RWPE1 (cell line): ENCODE results near the gene SH3RF3.

Experiments used
- CTCF ChIA-PET: fragments of 350-600 bp; sonication (Branson Sonifier 250); formaldehyde crosslinking; extraction: SDS; loops from one replicate; lab custom pipeline; 2021; lab: Yijun Ruan, JAX
- POLR2A ChIA-PET: fragments of 400-600 bp; formaldehyde crosslinking; extraction: SDS; loops from one replicate; lab custom pipeline; 2020; ENCODE audit warnings: antibody characterized with exemption; ENCODE audit not compliant: low non-redundant PET; lab: Yijun Ruan, JAX
- DNase-seq: peaks from one replicate; pipeline ENCODE4 v3.0.0; 2012; ENCODE audit warnings: low spot score
- H3K27ac ChIP-seq: fragments of 450-650 bp; 2 replicates; pipeline ENCODE4 v1.5.1; 2017
- TF ChIP-seq, protein P1 (sequence below): fragments of 450-650 bp; conservative IDR thresholded peaks from 2 replicates; pipeline ENCODE4 v1.5.1; 2017; ENCODE audit warnings: low read depth, mild to moderate bottlenecking

Gene SH3RF3

DNA sequence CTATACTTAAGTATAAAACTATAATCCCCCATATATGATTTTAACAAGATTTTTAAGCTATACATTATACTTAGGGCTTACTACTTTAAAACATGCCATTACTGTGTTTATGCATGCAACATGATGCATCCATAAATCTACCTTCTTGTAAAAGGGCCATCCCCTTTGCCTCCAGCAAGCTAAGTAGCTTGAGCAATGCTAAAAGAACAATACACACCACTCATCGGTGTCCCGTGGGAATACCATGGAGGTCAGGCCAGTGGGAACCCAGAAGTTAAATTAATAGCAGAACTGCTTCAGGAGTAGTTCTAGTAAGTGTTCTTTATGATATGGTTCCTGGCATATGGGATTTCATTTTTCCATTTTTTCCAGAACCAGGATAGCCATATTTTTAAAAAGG, 37.8 kb downstream of the SH3RF3 start:
- H3K27ac ChIP-seq = no peak overlapping the region
- TF ChIP-seq, protein P1, sequence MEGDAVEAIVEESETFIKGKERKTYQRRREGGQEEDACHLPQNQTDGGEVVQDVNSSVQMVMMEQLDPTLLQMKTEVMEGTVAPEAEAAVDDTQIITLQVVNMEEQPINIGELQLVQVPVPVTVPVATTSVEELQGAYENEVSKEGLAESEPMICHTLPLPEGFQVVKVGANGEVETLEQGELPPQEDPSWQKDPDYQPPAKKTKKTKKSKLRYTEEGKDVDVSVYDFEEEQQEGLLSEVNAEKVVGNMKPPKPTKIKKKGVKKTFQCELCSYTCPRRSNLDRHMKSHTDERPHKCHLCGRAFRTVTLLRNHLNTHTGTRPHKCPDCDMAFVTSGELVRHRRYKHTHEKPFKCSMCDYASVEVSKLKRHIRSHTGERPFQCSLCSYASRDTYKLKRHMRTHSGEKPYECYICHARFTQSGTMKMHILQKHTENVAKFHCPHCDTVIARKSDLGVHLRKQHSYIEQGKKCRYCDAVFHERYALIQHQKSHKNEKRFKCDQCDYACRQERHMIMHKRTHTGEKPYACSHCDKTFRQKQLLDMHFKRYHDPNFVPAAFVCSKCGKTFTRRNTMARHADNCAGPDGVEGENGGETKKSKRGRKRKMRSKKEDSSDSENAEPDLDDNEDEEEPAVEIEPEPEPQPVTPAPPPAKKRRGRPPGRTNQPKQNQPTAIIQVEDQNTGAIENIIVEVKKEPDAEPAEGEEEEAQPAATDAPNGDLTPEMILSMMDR = no peak
- no peak for DNase-seq
- POLR2A ChIA-PET = no interaction called here
- CTCF ChIA-PET = no interaction called here

DNA sequence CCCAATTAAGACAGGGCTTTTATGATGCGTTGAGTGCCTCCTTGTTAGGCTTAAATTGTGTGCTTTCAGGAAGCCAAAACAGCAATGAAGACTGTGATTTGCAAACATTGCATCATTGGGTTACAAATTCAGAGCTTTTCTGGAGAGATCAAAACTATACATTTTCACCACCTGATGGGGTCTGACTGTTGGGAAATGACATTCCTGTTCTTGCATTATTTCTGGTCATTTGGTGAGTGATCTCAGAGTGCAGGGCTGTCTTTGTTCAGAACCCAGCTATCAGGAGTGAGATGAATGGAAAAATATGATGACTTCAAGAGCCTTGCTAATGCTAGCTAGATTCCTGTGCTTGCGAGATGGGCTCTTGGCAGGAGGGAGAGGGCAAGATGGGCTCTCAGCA, 39.1 kb downstream of the SH3RF3 start:
- ChIA-PET CTCF (interaction anchor here (0.7 kb wide), 1 partner anchor 179 kb away, joined by 3 read pairs; no protein-coding TSS in a partner anchor), POLR2A (no interaction called here)
- H3K27ac ChIP-seq = no peak overlapping the region
- TF ChIP-seq, protein P1 = no peak
- DNase-seq = no peak

DNA sequence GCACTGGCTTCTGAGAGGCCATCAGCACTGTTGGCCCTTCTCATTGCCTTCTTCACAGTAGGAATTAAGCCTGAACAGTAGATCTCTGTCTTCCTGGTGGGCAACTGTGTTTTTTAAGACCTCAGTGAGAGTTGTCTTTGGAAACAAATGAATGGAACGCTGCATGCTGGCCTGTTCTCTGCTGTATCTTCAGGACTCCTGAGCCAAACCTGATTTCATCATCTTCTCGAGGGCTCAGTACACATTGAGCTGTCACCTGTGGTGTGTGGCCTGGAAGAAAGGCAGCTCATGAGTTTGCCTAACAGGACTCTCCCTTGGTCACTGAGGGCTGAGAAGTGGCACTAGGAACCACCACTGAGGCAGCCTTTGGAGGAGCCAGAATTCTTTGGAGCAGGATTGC, 39.7 kb downstream of the SH3RF3 start:
- DNase-seq = no peak
- POLR2A ChIA-PET = no interaction called here
- CTCF ChIA-PET = interaction anchor here (0.7 kb wide), 1 partner anchor 178 kb away, joined by 3 read pairs; no protein-coding TSS in a partner anchor
- TF ChIP-seq, protein P1 = no peak
- no peak overlapping the region for H3K27ac ChIP-seq

DNA sequence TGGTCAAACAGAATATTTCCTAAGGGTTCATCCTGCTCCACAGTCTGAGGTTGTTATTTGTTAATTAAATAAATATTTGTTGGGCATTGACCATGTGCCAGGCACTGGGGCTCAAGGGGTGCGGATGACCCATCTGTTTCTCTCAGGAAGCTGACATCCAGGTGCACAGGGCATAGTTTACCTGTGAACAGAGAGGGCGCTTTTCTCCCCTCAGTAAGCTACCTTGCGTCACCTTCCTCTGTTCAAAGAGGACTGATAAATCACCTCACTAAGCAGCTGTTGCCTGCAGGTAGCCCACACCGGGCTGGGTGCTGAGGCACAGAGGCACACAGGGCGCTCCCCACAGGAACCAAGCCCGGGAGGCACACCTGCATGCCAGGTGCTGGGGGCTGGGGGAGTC, 41.6 kb downstream of the SH3RF3 start:
- H3K27ac ChIP-seq = peak overlapping the region; percentile 95
- DNase-seq = no peak
- ChIA-PET POLR2A (no interaction called here), CTCF (interaction anchor here (0.7 kb wide), 1 partner anchor 110 kb away, joined by 3 read pairs; no protein-coding TSS in a partner anchor)
- TF ChIP-seq, protein P1 = no peak

DNA sequence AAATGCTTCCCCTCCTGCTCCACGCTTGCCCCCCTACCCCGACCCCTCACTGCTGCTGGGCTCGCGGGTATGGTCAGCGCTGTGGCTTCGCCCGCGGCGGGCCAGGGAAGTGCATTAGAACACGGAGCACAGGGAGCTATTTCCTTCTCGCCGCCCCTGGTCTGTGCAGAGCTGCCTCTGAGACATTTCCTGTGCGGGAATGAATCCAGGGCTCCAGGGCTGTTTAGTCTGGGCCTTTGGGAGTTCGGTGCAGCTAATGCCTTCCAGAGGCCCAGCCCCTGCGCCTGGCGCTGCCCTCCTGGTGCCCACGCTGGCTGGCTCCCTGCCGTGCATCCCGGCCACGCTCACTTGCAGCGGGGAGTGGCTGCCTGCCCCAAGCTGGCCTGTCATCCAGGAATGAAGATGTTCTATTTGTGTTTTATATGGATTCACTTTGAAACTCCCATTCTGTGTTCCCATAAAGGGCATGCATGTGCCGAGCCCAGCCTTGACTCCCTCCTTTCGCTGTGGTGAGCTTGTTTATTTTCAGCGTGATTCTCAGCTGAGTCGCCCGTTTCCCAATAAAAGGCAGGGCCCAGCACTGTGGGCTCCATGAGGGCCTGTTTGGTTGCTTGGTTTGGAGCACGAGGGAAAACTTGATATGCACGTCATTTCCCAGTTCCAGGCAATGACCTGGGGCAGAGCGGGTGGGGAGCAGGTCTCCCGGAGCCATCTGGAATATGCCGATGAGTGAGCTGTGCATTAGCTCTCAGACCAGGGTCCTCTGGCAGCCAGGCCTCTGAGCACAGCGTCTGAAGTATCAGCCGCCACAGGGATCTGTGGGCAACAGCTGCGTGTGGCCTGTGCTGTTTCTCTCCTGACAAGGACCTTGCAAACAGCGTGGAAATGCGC, 42.7 kb downstream of the SH3RF3 start:
- ChIA-PET POLR2A (no interaction called here), CTCF (interaction anchor here (0.6 kb wide), 1 partner anchor 344 kb away, joined by 3 read pairs; no protein-coding TSS in a partner anchor)
- DNase-seq = peak; percentile 30

DNA sequence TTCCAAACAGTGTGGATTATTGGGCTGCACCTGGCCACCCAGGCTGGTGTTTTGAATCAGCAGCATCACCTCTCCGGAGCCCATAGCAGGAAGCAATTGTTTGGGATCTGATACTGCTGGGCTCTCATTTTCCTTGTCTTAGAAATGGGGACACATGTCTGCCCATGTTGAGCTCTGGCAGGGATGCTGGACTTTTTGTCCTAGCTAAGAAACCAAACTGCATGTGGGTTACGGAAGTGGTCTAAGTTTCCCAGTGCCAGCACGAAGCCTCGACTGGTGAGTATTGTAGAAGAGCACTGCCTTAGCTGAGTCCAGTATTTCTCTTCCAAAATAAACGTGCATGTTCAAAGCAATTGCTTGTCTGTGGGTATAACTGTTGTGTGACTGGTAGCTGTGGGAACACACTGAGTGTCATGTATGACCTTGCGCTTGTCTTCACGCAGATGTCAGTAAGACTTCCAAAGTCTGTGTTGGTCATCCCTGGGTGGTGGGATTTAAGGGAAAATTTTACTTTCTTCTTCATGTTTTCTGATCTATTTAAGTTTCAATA, 43.6 kb downstream of the SH3RF3 start:
- TF ChIP-seq, protein P1 = no peak
- POLR2A ChIA-PET = no interaction called here
- H3K27ac ChIP-seq = peak overlapping the region; percentile 95
- DNase-seq = no peak
- CTCF ChIA-PET = no interaction called here

More for the DNA sequence above, 42.7 kb downstream of the SH3RF3 start:
- H3K27ac ChIP-seq = peak overlapping the region; percentile 95
- TF ChIP-seq, protein P1 = 0 out of 2 replicates have a peak, but pooled peaks have one; percentile 20
